GM20431 (cell line): ENCODE results near the gene PRSS56.

Experiments used
- in situ Hi-C: fragments of 300-500 bp; cut with MseI, MboI; formaldehyde crosslinking; loops from one replicate; pipeline ENCODE4 v1.15.0; 2020; ENCODE audit warnings: low sequenced_read_pairs; ENCODE audit not compliant: unreplicated experiment

The PRSS56 gene

DNA sequence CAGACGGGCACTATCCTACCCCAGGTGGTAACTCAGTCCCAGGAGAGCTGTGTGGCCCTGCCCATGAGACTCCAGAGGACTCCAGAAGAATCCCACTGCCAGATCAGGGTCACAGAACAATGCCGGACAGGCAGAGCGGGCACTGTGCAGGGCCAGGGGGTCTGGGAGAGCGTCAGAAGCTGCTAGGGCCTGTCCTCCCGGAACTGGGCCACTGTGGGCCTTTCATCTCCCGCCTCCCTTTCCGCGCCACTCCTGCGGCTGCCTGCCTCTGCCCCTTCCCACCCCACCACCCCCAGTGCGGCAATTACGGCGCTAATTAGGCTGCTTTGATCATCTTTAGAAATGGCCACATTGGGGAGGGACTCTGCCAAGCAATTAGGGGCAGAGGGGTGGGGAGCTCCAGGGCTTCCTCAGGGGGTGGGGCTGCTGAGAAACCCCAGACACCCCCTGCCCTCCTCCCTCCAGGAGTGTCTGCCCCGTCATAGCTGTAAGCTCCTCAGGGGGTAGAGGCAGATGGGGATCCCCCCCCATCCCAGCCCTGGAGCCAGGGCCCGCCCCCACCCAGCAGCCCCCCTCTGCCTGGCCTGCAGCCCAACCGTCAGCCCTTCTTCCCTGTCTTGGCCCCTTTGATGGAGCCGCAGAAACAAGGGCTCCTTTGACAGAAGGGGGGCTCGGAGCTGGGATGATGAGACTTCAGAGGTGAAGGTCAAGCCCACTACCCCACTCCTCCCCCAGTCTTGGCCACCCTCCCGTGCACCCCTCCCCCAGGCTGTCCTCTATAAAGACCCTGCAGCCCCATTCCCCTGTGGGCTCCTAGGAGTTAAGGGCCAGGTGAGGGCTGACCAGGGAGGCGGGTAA lies at the start of gene PRSS56:
Gene PRSS56 (plus strand): TSS at position 808 of the 858 bp plus-strand sequence. CDS start 211 bp downstream, outside the sequence.
- in situ Hi-C loops: no loop called here

GRCh38 chr2:232473467-232473890 lies 46.7 kb upstream of the PRSS56 start:
- in situ Hi-C loops: no loop called here

DNA sequence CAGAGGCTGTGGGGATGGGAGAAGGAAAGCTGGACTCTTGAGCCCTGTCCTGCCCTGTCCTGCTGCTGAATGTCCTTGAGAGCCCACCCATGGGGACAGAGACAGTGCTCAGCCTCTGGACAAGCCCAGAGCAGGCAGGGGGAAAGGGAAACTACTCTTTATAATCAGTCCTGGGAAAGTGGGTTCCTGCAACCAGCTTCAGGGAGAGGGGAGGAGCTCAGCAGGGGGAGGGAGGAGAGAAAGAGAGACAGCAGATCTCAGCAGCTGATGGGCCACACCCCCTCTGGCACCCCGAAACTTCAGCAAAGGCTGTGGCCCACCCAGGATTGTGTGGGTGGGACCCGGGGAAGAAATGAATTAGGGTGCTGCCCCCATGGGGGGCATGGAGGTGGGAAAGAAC lies 44.1 kb upstream of the PRSS56 start:
- in situ Hi-C loops: no loop called here

DNA sequence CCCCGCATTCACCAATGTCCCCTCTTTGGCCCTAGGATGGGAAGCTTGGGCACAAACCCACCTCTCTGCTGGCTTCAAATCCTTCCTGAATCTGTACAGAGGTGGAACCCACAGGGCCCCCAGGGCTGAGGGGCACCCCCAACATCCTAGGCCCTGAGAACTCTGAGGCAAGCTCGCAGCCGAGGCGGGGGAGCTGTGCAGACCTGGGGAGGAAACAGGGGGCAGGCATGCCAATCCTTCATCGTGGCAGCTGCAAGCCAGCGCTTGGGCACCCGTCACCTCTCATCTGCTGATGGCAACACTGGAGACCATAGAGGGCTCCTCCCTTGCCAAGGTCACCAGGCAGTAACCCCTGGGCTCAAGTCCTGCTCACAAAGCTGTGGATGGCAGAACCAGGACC lies 43.4 kb upstream of the PRSS56 start:
- in situ Hi-C loops: no loop called here

GRCh38 chr2:232477751-232478510 lies 42.3 kb upstream of the PRSS56 start:
- in situ Hi-C loops: no loop called here

DNA sequence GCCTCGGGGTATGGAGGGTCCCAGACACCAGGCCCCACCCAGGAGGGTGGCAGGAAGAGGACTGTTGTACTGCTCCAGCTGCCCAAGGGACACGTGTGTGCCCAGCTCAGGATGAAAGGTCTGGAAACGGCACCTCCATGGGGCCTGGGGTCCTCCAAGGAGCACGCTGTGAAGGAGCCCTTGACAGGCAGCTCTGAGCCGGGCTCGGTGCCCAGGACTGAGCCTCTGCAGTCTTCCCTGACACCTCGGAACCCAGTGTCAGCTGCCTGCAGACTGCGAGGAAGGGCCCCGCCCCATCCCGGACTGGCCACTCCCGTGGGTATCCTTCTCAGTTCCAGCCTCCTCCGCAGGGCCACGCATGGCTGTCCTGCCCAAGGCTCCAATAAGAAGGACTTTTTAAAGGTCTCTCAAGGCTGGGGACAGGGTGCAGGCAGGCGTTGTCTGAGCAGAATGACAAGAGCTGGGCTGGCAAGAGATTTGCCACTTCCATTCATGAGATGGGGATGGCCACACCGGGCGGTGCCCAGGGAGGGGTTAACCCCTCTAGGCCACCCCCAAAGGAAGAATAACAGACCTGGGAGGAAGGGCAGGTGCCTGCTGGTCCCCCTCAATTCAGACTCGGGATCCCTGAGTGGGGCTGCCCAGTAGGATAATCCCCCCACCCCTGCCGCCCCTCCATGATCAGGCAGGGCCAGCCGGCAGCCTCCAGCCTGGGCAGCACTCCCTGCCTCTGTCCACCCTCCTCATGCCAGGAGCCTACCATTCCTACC lies 41.4 kb upstream of the PRSS56 start:
- in situ Hi-C loops: no loop called here

DNA sequence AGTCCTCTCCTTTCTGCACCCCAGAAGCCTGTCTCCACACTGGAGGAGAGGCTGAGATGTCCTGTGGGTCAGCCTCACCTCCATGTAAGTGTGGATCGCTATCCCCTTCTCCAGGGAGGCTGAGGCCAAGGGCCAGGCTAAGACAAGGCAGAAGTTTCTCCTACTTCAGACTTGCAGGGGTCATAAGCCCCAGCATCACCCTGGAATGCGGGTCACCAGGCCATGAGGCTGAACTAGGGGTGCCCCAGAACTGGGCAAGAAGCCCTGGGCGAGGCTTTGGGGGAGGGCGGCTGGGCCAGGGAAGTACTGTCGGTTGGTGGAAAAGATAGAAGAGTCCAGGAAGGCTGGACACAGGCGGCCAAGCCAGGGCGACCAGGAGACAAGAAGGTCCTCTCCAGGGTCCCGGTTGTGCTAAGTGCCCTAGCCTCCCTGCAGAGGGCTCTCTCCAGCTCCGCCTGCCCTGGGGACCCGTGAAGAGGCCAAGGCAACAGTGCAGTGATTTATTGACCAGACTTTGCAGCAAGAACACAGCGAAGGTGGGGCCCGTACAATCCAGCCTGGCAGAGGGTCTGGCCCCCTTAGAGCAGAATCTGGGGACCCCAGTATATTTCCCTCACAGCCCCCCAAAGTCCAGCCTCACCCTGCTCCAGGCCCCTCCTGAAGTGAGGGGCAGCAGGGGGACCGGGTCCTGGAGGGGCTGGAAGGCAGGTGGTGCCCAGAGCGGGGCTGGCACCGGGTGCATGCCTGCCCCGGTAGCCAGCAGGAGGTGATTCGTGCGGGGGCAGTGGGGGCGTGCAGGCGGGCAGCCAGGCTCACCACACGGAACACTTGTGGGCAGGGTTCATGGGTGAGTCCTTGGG lies 40.6 kb upstream of the PRSS56 start:
- in situ Hi-C loops: no loop called here

GRCh38 chr2:232480201-232481190 lies 39.7 kb upstream of the PRSS56 start:
- in situ Hi-C loops: no loop called here

GRCh38 chr2:232481322-232482140 lies 38.7 kb upstream of the PRSS56 start:
- in situ Hi-C loops: no loop called here

GRCh38 chr2:232482301-232483238 lies 37.6 kb upstream of the PRSS56 start:
- in situ Hi-C loops: no loop called here

GRCh38 chr2:232483311-232483922 lies 36.8 kb upstream of the PRSS56 start:
- in situ Hi-C loops: no loop called here

DNA sequence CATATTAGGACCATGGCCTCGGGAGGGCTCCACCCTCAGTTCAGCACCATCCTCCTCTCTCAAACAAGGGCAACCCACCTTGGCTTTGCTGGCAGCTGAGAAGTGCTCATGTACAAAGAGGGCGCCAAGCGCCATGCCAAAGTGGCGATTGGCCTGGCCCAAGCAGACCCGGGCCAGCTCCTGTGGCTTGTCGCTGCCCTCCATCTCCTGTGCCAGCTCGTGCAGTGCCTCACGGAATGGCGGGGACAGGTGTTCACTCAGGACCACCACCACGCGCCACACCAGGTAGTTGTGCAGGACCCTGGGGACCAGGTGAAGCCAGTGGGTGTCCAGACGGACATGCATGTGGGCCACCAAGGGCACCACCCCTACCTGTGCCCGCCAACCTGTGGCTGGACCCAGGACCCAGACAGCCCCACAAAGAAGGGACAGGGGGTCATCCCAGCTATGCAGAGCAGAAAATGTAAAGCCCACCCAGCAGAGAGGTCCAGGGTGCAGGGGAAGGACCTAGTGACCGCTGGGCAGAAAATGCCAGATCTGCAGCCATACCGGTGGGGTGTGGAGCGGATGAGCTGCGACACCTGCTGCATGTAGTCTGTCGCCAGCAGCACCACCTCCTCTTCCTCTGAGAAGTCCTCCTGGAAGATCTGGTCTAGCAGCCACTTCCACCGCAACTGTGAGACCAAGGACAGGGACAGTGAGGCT lies 36.1 kb upstream of the PRSS56 start:
- in situ Hi-C loops: no loop called here

DNA sequence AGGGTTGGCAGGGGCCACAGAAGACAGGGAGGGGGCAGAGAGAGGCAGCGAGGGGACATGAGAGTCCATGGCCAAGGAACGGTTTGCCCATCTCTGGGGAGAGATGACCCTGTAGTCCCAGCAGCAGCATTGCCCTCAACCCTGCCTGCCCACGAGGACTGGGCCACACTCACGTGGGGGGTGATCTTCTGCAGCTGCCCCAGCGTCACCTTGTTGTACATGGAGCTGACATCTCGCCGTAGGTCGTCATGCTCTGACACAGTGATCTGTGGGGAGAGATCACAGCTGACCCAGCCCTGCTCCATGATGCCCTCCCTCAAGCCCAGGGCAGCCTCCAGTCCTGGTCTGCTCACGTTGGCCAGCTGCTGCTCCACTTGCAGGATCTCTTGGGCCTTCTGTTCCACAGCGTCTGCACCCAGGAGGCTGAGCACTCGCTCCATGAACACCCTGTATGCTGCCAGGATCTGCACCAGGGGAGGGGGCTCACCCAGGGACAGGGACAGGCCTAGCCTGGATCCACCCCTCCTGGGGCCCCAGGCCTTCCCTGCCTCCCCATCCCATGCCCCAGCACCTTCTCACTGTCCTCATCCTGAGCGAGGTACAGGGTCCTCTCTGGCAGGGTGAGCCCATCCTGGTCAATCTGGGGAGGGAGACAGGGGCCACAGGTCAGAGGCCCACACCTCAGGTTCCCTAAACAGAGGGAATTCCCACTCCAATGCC lies 35.4 kb upstream of the PRSS56 start:
- in situ Hi-C loops: no loop called here

DNA sequence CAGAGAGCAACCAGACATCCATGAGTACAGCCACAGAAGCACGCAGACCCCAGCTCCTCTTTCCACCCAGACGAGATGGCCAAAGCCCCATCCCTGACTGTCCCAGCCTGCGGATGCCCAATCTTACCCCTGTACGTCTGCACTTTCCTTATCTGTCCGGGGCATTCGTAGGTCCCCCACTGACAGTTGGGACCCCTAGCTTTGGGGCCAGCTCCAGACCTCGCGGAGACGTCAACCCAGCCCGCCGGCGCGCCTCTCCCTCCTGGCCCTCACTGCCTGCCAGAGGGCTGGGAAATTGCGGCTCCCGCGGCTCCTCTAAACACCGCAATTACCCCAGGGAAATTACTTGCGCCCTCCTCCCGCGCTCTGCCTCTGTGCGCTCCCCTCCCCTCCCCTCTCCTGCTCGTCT lies 34.8 kb upstream of the PRSS56 start:
- in situ Hi-C loops: no loop called here
